ENCODE measurements around the gene TM7SF2.

Gene TM7SF2

GRCh38 chr11:65126624-65127274 is 15.1 kb downstream of the TM7SF2 start:
- DNase-seq (ENCODE audit: low read depth): no peak
- TF ChIP-seq CTCF (conservative IDR thresholded peaks at IDR 0.05; ENCODE audit: low read depth, low read length): no peak
- no peak overlapping the region for H3K4me3 ChIP-seq (ENCODE audit: low read length)

GRCh38 chr11:65127473-65128181 is 16.0 kb downstream of the TM7SF2 start:
- no peak for DNase-seq (ENCODE audit: low read depth)
- H3K4me3 ChIP-seq (ENCODE audit: low read length): no peak overlapping the region
- TF ChIP-seq CTCF (conservative IDR thresholded peaks at IDR 0.05; ENCODE audit: low read depth, low read length): no peak

- H3K4me3 ChIP-seq (ENCODE audit: low read length): no peak overlapping the region
- no peak for TF ChIP-seq CTCF (conservative IDR thresholded peaks at IDR 0.05; ENCODE audit: low read depth, low read length)
- DNase-seq (ENCODE audit: low read depth): no peak
Observed at GRCh38 chr11:65128182-65129145, 16.8 kb downstream of the TM7SF2 start.

- no peak for DNase-seq (ENCODE audit: low read depth)
- TF ChIP-seq CTCF (conservative IDR thresholded peaks at IDR 0.05; ENCODE audit: low read depth, low read length): no peak
- H3K4me3 ChIP-seq (ENCODE audit: low read length): no peak overlapping the region
Observed at GRCh38 chr11:65129649-65130441, 18.2 kb downstream of the TM7SF2 start.

GRCh38 chr11:65130631-65131416 is 19.2 kb downstream of the TM7SF2 start:
- H3K4me3 ChIP-seq (ENCODE audit: low read length): no peak overlapping the region
- no peak for DNase-seq (ENCODE audit: low read depth)

More at GRCh38 chr11:65130631-65131416, 19.2 kb downstream of the TM7SF2 start:
- TF ChIP-seq CTCF (conservative IDR thresholded peaks at IDR 0.05; ENCODE audit: low read depth, low read length): no peak
